ENCODE measurements around the gene LSAMP.

DNA sequence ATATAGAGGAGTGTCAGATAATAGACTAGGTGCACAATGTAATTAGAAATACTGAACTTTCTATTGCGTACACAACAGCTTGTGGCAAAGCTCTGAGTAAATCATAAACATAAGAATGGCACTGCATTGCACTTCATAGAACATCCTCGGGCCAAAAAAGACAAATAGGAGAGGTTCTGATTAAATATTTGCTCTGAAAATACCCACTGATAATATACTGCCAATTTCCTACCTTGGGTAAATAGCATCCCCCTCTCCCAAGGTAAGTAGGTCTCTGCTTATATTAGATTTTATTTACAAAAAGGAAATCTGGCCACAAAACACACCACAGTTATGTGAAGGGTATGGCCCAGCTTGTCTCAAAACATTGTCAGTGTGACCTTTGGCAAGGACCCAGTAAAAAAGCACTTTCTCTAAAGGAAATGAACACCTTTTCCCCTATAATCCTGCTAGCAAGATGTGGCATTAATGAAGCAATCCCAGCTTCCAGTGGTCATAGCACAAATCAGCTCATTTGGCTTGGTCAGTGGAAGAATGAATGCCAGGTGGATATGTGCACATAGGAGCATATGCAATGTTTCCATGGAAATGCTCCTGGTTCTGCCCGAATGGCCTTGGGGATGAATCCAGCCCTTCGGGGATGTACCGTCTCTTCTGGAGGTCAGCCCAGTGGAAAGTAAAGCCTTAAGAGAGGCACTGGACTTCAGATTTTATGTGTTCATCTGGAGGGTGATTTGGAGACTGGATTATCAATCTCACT, 315.9 kb downstream of the LSAMP start:
- TF ChIP-seq, protein P1, sequence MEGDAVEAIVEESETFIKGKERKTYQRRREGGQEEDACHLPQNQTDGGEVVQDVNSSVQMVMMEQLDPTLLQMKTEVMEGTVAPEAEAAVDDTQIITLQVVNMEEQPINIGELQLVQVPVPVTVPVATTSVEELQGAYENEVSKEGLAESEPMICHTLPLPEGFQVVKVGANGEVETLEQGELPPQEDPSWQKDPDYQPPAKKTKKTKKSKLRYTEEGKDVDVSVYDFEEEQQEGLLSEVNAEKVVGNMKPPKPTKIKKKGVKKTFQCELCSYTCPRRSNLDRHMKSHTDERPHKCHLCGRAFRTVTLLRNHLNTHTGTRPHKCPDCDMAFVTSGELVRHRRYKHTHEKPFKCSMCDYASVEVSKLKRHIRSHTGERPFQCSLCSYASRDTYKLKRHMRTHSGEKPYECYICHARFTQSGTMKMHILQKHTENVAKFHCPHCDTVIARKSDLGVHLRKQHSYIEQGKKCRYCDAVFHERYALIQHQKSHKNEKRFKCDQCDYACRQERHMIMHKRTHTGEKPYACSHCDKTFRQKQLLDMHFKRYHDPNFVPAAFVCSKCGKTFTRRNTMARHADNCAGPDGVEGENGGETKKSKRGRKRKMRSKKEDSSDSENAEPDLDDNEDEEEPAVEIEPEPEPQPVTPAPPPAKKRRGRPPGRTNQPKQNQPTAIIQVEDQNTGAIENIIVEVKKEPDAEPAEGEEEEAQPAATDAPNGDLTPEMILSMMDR (IDR thresholded peaks at IDR 0.05; ENCODE audit: low read depth, low read length): no peak
- TF ChIP-seq EZH2phosphoT487 (IDR thresholded peaks at IDR 0.05; ENCODE audit: low read depth): no peak
